Tibial nerve (tissue), 4 donors: ENCODE results near the gene LRBA. TPM values are rescaled to one million over a fixed set of nuclear protein-coding genes. Genes with fewer than 3 reads are reported as not detected.

Experiments used
- DNase-seq, 2 donors: peaks; one replicate each; pipeline ENCODE4 v3.0.0-alpha.2; 2019; ENCODE audit warnings: low spot score in 2 of 2
- H3K27ac ChIP-seq, 4 donors: fragments of 200-600 bp; sonication (generic) in 3 of 4; one replicate each; pipeline ENCODE4 v1.5.1; 2017 to 2019; ENCODE audit warnings: mild to moderate bottlenecking in 1 of 4
- H3K27me3 ChIP-seq, 2 donors: fragments of 200-600 bp; sonication (generic) in 1 of 2; one replicate each; pipeline versions ENCODE4 v1.5.1 to v1.6.0; 2017 to 2019
- H3K36me3 ChIP-seq, 3 donors: fragments of 200-600 bp; sonication (generic); one replicate each; pipeline ENCODE4 v1.5.1; 2018 to 2019
- H3K4me1 ChIP-seq, 4 donors: fragments of 200-600 bp; sonication (generic) in 3 of 4; one replicate each; pipeline ENCODE4 v1.5.1; 2017 to 2019
- H3K4me3 ChIP-seq, 4 donors: fragments of 200-600 bp; sonication (generic) in 3 of 4; one replicate each; pipeline ENCODE4 v1.5.1; 2017 to 2019; ENCODE audit warnings: mild to moderate bottlenecking in 1 of 4, moderate library complexity in 1 of 4
- H3K9me3 ChIP-seq, 4 donors: fragments of 200-600 bp; sonication (generic) in 3 of 4; one replicate each; pipeline ENCODE4 v1.5.1; 2017 to 2019
- CTCF ChIP-seq, 5 experiments: fragments of 200-600 bp in 3 of 5; fragments of 450-650 bp in 2 of 5; sonication (generic) in 3 of 5; IDR thresholded peaks; one replicate each; pipeline ENCODE4 v1.5.1; 2016 to 2019; ENCODE audit warnings: antibody characterized with exemption in 5 of 5, mild to moderate bottlenecking in 3 of 5, moderate library complexity in 2 of 5
- EP300 ChIP-seq, 2 donors: sonication (generic); formaldehyde crosslinking; IDR thresholded peaks; one replicate each; pipeline ENCODE4 v1.6.1; 2017; ENCODE audit warnings: antibody characterized with exemption in 2 of 2, mild to moderate bottlenecking in 1 of 2
- POLR2A ChIP-seq, 2 donors: fragments of 450-650 bp; IDR thresholded peaks; one replicate each; pipeline ENCODE4 v1.6.1; 2017; ENCODE audit warnings: antibody characterized with exemption in 2 of 2, mild to moderate bottlenecking in 2 of 2, moderate library complexity in 2 of 2
- WGBS, 2 donors: methylation state at CpG; one replicate each; pipeline ENCODE4 v1.1.5; 2018; 5-methylcytosine and 5-hydroxymethylcytosine counted together
- total RNA-seq, 4 donors: library from RNA; depleted of rRNA; stranded (reverse); fragments of >200 nt; gene quantifications; one replicate each; pipeline ENCODE4 v1.1.0, GENCODE V29; 2016

The LRBA gene
- total RNA-seq, 4 donors from 2014 or later: 35.4 to 43.1 (median 38.0) TPM

GRCh38 chr4:150354214-150354796 lies 660.8 kb downstream of the LRBA start:
- Histone ChIP-seq H3K36me3 (peaks cover 0 to 4% (median 0%) of the 10 kb centered on the region in 3 donors), H3K4me3 (no peak overlapping the region), H3K4me1 (no peaks in the 10 kb centered on the region), H3K27me3 (no peaks in the 10 kb centered on the region), H3K27ac (no peak overlapping the region), H3K9me3 (no peaks in the 10 kb centered on the region)
- no peak for TF ChIP-seq POLR2A (IDR thresholded peaks at IDR 0.05)
- no peak for TF ChIP-seq EP300 (IDR thresholded peaks at IDR 0.05)
- TF ChIP-seq CTCF (IDR thresholded peaks at IDR 0.05): no peak
- no peak for DNase-seq
- WGBS, 2 donors: 78 to 82% methylated on average over 4 of the region's 4 CpGs

GRCh38 chr4:150348079-150348478 lies 667.0 kb downstream of the LRBA start:
- Histone ChIP-seq H3K36me3 (peaks cover 0 to 4% (median 0%) of the 10 kb centered on the region in 3 donors), H3K9me3 (no peaks in the 10 kb centered on the region), H3K27ac (no peak overlapping the region), H3K4me3 (no peak overlapping the region), H3K4me1 (no peaks in the 10 kb centered on the region), H3K27me3 (no peaks in the 10 kb centered on the region)
- 72 to 80% methylated on average over 2 of the region's 2 CpGs for WGBS, 2 donors
- DNase-seq: no peak
- TF ChIP-seq CTCF (IDR thresholded peaks at IDR 0.05): no peak
- TF ChIP-seq POLR2A (IDR thresholded peaks at IDR 0.05): no peak
- TF ChIP-seq EP300 (IDR thresholded peaks at IDR 0.05): no peak

- WGBS, 2 donors: 84 to 96% methylated on average over 3 of the region's 3 CpGs
These were observed 669.8 kb downstream of the LRBA start for GRCh38 chr4:150345207-150345744.

GRCh38 chr4:150343796-150344195 lies 671.3 kb downstream of the LRBA start:
- Histone ChIP-seq H3K9me3 (no peaks in the 10 kb centered on the region), H3K27me3 (no peaks in the 10 kb centered on the region), H3K27ac (no peak overlapping the region), H3K36me3 (peaks cover 0 to 4% (median 0%) of the 10 kb centered on the region in 3 donors), H3K4me3 (no peak overlapping the region), H3K4me1 (no peaks in the 10 kb centered on the region)
- TF ChIP-seq CTCF (IDR thresholded peaks at IDR 0.05): no peak
- no peak for TF ChIP-seq EP300 (IDR thresholded peaks at IDR 0.05)
- TF ChIP-seq POLR2A (IDR thresholded peaks at IDR 0.05): no peak
- WGBS, 2 donors: 95% methylated on average over 2 of the region's 2 CpGs
- DNase-seq: no peak

More at GRCh38 chr4:150345207-150345744, 669.8 kb downstream of the LRBA start:
- peaks cover 0 to 4% (median 0%) of the 10 kb centered on the region in 3 donors for H3K36me3 ChIP-seq
- TF ChIP-seq POLR2A (IDR thresholded peaks at IDR 0.05): no peak
- H3K27ac ChIP-seq: no peak overlapping the region
- no peak for DNase-seq
- H3K9me3 ChIP-seq: no peaks in the 10 kb centered on the region
- H3K27me3 ChIP-seq: no peaks in the 10 kb centered on the region
- no peak overlapping the region for H3K4me3 ChIP-seq
- H3K4me1 ChIP-seq: no peaks in the 10 kb centered on the region

GRCh38 chr4:150342945-150343344 lies 672.1 kb downstream of the LRBA start:
- H3K36me3 ChIP-seq: peaks cover 0 to 4% (median 0%) of the 10 kb centered on the region in 3 donors
- 81 to 84% methylated on average over 2 of the region's 2 CpGs for WGBS, 2 donors
- no peak overlapping the region for H3K27ac ChIP-seq
- H3K9me3 ChIP-seq: no peaks in the 10 kb centered on the region
- DNase-seq: no peak
- H3K27me3 ChIP-seq: no peaks in the 10 kb centered on the region
- no peak overlapping the region for H3K4me3 ChIP-seq
- TF ChIP-seq POLR2A (IDR thresholded peaks at IDR 0.05): no peak
- TF ChIP-seq CTCF (IDR thresholded peaks at IDR 0.05): no peak
- no peak for TF ChIP-seq EP300 (IDR thresholded peaks at IDR 0.05)
- H3K4me1 ChIP-seq: no peaks in the 10 kb centered on the region
